Esophagus muscularis mucosa (tissue), 4 donors: ENCODE measurements around the gene ASB10.

Experiments
- EP300 ChIP-seq: sonication (generic); formaldehyde crosslinking; IDR thresholded peaks from one replicate; pipeline ENCODE4 v1.6.1; 2017; ENCODE audit warnings: antibody characterized with exemption
- POLR2A ChIP-seq: fragments of 450-650 bp; IDR thresholded peaks from one replicate; pipeline ENCODE4 v1.6.1; 2017; ENCODE audit warnings: antibody characterized with exemption, moderate library complexity, mild to moderate bottlenecking, low read depth
- TF ChIP-seq, protein P1 (sequence below), 3 experiments: fragments of 200-600 bp in 2 of 3; fragments of 450-650 bp in 1 of 3; sonication (generic) in 2 of 3; IDR thresholded peaks; one replicate each; pipeline ENCODE4 v1.5.1; 2017 to 2019; ENCODE audit warnings: antibody characterized with exemption in 3 of 3, mild to moderate bottlenecking in 2 of 3, moderate library complexity in 1 of 3

DNA sequence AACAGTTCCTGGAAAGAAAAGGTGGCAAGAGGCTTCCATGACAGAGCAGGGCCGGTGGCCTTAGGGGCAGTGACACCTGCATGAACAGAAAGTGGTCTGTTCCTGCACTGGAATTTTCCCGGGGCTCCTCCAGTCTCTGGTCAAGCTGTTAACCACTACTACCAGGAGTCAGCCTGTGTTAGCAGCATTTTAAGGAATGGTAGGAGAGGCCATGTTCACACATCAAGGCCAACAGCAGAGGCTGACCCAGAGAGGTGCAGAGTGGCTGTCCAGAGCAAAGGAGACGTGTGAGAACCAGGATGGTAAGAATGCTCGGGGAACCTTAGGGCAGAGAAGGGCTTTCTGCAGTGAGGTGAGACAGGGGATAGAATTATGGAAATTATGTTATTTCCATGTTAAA is 14.7 kb upstream of the ASB10 start:
- TF ChIP-seq, protein P1, sequence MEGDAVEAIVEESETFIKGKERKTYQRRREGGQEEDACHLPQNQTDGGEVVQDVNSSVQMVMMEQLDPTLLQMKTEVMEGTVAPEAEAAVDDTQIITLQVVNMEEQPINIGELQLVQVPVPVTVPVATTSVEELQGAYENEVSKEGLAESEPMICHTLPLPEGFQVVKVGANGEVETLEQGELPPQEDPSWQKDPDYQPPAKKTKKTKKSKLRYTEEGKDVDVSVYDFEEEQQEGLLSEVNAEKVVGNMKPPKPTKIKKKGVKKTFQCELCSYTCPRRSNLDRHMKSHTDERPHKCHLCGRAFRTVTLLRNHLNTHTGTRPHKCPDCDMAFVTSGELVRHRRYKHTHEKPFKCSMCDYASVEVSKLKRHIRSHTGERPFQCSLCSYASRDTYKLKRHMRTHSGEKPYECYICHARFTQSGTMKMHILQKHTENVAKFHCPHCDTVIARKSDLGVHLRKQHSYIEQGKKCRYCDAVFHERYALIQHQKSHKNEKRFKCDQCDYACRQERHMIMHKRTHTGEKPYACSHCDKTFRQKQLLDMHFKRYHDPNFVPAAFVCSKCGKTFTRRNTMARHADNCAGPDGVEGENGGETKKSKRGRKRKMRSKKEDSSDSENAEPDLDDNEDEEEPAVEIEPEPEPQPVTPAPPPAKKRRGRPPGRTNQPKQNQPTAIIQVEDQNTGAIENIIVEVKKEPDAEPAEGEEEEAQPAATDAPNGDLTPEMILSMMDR (IDR thresholded peaks at IDR 0.05): no peak
- TF ChIP-seq POLR2A (no peak), EP300 (no peak)
